IPS-NIHi7 (cell line): ENCODE measurements around the gene AZU1.
A peak's percentile ranks its signal among the peaks of the same experiment; 100 is the strongest.
"Not testable (repeated sequence)": the region's sequence is repeated elsewhere in the genome, so short reads cannot be mapped to it uniquely, and the experiment has no call there.

Experiments used
- DNase-seq: peaks from one replicate; pipeline ENCODE4 v3.0.0; 2012; ENCODE audit warnings: mixed read lengths; ENCODE audit errors: extremely low spot score

AZU1 gene

GRCh38 chr19:810077-810855 lies 17.4 kb upstream of the AZU1 start:
- no peak for DNase-seq

DNA sequence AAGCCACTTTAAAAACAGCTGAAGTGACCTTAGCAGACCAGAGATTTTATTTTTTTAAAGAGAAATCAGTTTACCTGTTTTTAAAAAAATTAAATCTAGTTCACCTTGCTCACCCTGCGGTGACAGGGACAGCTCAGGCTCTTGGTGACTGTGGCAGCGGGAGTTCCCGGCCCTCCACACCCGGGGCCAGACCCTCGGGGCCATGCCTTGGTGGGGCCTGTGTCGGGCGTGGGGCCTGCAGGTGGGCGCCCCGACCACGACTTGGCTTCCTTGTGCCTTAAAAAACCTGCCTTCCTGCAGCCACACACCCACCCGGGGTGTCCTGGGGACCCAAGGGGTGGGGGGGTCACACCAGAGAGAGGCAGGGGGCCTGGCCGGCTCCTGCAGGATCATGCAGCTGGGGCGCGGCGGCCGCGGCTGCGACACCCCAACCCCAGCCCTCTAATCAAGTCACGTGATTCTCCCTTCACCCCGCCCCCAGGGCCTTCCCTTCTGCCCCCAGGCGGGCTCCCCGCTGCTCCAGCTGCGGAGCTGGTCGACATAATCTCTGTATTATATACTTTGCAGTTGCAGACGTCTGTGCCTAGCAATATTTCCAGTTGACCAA lies 16.7 kb upstream of the AZU1 start:
- no peak for DNase-seq

- DNase-seq, result no peak
Measured at GRCh38 chr19:811506-812048, 16.1 kb upstream of the AZU1 start.

DNA sequence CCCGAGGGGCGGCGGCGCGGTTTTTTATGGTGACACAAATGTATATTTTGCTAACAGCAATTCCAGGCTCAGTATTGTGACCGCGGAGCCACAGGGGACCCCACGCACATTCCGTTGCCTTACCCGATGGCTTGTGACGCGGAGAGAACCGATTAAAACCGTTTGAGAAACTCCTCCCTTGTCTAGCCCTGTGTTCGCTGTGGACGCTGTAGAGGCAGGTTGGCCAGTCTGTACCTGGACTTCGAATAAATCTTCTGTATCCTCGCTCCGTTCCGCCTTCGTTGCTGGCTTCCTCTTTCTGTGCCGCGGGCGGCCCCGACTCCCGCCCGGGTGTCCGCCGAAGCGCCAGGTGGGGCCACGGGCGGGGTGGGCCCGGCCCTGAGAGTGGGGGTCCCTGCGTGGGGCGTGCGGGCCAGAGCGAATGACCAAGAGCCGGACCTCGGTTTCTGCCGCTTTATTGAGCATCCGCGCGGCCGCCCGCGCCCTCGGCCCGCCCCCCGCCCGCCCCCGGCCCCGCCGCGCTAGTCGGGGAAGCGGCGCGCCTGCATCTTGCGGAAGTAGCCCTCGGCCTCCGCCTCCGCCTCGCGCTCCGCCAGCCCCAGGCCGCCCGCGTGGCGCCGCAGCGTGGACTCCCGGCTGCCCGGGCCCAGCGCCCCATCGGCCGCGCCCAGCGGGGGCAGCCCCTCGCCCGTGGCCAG lies 15.4 kb upstream of the AZU1 start:
- DNase-seq, result no peak

- DNase-seq, result no peak
Measured at GRCh38 chr19:812747-813218, 14.9 kb upstream of the AZU1 start.

GRCh38 chr19:813219-814151 lies 14.2 kb upstream of the AZU1 start:
- no peak for DNase-seq

DNA sequence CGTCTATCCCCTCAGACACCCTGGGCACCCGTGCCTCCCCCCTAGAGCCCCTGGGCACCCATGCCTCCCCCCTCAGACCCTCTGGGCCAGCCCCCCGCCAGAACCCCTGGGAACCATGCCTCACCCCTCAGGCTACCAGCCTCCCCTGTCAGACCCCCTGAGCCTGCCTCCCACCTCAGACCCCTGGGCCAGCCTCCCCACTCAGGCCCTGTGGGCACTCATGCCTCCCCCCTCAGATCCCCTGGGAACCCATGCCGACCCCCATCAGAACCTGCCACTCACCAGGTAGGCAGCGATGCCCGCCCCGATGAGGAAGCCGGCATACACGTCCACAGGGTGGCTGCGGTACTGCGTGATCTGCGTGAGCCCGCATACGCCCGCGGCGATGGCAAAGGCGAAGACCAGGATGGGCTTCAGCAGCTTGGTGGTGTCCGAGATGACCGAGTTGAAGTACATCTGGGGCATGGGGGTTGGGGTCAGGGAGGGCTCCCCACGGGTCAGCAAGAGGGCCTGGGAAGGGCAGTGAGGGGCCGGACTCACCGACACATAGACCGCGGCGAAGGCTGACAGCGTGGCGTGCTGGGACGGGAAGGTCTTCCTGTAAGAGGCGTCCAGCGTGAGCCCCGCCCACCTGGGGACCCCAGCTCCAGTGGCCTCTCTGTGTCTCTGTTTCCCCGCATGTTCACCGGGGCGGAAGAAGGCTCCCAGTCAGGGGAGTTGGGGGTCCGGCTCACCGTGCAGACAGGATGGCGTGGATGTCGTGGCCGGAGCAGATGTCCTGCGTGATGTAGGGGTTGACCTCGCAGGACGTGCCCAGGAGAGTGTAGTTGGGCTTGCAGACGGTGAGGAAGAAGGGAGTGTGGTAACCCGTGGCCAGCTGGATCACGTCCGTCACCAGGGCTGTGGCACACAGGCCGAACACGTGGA lies 13.2 kb upstream of the AZU1 start:
- no peak for DNase-seq

DNA sequence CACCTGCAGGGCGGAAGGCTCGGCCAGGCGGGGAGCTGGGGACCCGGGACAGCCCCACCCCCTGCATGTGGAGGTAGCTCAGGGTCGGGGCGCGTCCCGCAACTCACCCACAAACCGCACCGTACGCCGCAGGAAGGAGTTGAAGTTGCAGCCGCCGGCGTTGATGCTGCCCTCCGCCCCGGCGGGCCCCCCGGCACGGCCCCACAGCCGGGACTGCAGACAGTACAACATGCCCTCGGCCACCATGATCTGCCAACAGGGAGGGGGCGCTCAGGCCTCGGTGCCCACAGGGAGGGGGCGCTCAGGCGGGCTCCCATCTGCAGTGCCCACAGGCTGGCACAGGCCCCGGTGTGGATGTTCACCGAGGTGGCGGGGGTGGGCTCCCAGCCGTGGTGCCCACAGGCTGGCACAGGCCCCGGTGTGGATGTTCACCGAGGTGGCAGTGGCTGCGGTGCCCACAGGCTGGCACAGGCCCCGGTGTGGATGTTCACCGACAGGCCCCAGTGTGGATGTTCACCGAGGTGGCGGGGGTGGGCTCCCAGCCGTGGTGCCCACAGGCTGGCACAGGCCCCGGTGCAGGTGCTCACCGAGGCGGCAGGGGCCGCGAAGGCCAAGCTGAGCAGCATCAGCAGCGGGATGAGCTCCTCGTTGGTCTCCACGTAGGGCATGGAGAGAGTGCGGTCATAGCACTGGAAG lies 12.4 kb upstream of the AZU1 start:
- no peak for DNase-seq

DNA sequence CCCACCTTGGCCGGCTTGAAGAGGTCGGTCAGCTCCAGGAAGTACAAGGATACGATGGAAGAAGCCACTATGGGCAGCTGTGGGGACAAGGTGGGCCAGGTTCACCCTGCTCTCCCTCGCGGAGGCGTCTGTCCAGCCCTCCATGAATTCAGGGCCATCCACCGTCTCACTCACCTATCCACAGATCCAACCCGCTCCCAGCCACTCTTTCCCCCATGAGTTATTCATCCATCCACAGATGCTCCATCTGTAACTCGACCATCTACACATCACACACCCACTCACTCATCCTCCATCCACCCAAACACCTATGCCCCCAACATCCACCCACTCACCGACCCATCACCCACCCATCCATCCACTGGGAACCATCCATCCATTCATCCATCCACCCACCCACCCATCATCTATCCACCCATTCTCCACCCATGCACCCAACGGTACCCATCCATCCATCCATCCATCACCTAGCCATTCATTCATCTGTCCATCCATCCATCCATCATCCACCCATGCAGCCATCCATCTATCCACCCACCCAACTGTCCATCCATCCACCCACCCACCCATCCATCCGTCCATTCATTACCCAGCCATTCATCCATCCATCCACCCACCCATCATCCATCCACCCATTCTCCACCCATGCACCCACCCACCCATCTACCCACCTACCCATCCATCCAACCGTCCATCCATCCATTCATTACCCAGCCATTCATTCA lies 11.7 kb upstream of the AZU1 start:
- no peak for DNase-seq

- DNase-seq, result no peak
Measured at GRCh38 chr19:816500-816857, 11.2 kb upstream of the AZU1 start.

DNA sequence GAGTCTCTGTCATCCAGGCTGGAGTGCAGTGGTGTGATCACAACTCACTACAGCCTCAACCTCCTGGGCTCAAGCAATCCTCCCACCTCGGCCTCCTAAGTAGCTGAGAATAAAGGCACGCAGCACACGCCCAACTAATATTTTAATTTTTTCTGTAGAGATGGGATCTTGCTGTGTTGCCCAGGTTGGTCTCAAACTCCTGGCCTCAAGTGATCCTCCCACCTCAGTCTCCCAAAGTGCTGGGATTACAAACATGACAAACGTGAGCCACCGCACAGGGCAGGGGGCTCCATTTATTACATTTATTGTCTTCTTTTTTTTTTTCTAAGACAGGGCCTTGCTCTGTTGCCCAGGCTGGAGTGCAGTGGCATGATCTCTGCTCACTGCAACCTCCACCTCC lies 7.4 kb upstream of the AZU1 start:
- DNase-seq, result not testable (repeated sequence)

DNA sequence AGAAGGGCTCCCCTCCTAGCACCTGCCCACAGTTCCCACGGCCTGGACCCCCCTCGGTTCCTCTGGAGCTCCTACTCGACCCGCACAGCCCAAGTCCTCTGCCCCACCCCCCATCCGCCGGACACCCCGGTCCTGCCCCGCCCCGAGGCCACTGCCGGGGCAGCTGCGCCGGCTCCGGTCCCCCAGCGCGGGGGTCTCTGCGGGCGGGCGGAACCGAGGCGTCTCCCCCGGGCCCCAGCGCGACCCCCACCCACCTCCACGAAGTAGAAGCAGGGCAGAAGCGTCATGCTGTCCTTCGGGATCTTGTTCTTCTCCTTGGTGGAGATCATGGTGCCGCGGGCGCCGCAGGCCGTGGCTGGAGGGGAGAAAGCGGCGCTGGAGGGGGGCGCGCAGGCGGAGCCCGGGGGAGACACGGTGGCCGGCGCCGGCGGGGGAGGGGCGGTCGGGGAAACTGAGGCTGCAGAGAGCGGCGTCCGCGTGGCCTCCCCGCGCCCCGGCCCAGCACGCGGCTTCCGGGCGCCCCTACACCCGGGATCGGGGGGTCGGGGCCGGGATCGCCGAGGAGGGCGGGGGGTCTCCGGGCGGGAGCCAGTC lies 6.3 kb upstream of the AZU1 start:
- no peak for DNase-seq

DNA sequence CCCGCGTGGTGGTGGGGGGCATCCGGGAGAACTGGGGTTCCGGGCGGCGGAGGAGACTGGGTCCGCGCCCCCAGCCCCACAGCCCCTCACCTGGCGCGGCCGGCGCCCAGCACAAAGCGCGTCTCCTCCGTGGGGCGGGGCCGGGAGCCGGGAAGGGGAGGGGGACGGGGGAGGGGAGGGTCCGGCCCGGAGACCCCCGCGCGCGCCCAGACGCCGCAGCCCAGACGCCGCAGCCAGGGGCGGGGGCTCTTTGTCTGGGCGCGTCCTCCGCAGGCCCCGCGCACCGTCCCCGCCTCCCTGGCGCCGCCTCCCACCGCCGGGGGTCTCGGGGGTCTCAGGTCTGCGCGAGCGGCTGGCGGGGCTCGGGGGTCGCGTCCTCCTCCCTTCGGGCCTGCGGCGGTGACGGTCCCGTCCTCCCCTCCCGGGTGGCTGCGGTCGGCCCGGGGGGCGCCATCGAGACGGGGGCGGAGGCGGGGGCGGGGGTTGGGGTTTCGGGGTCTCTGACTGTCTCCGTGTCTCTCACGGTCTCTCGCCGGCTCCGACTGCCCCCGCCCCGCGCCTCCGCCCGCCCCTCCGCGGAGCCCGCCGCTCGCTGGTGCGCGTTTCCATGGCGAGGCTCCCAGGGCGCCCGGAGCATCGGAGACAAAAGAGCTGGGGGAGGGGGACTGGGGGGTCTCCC lies 5.7 kb upstream of the AZU1 start, which contains the start of gene PLPPR3:
TSS of gene PLPPR3 (minus strand) at position 131 of the 679 bp plus-strand sequence. CDS start 396 bp downstream, outside the sequence.
- peak; percentile 80 for DNase-seq

- no peak for DNase-seq
Measured at GRCh38 chr19:823565-824121, 4.0 kb upstream of the AZU1 start.

GRCh38 chr19:824885-825284 lies 2.8 kb upstream of the AZU1 start:
- DNase-seq, result no peak

DNA sequence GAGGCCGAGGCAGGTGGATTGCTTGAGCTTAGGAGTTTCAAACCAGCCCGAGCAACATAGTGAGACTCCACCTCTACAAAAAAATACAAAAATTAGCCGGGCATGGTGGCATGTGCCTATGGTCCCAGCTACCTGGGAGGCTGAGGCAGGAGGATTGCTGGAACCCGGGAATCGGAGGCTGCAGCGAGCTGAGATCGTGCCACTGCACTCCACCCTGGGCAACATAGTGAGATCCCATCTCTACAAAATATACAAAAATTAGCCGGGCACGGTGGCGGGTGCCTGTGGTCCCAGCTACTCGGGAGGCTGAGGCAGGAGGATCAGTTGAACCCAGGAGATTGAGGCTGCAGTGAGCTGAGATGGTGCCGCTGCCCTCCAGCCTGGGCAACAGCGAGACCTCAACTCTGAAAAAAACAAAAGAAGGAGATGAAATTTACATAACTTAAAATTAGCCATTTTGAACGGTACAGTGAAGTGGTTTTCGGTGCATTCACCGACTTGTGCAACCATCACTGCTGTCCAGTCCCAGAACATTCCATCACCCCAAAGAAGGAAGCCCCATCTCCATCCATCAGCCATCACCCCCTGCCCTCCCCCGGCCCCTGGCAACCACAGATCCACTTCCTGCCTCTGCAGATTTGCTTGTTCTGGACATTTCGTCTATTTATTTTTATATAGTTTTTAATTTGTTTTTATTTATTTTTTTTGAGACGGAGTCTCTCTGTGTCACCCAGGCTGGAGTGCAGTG lies 1.6 kb upstream of the AZU1 start:
- no peak for DNase-seq

GRCh38 chr19:827314-827709 lies 325 bp upstream of the AZU1 start:
- no peak for DNase-seq
